G401 (cell line): Measurements from ENCODE around the gene FTSJ1. TPM values are rescaled to one million over a fixed set of nuclear protein-coding genes. Genes with fewer than 3 reads are reported as not detected.
"Not testable (repeated sequence)": the region's sequence is repeated elsewhere in the genome, so short reads cannot be mapped to it uniquely, and the experiment has no call there.

Experiments used
- DNase-seq: peaks from one replicate; pipeline ENCODE4 v3.0.0-alpha.2; 2015; ENCODE audit warnings: low spot score
- in situ Hi-C: cut with HindIII; loops from 2 replicates; pipeline ENCODE4 v1.10.0; 2016; ENCODE audit warnings: low sequenced_read_pairs, mixed read lengths
- total RNA-seq: library from RNA; depleted of rRNA; stranded (reverse); fragments of >200 nt; shearing (Covaris generic); gene quantifications from 2 replicates; pipeline ENCODE4 v1.2.3, GENCODE V29; 2014; rRNA removed

The FTSJ1 gene
- total RNA-seq, 1 experiment from 2014 or later = 38.7 TPM

- in situ Hi-C loops = no loop called here
- no peak for DNase-seq
Observed at GRCh38 chrX:48515842-48516241, 39.8 kb downstream of the FTSJ1 start.

GRCh38 chrX:48516285-48516684 lies 40.3 kb downstream of the FTSJ1 start:
- in situ Hi-C loops = no loop called here

GRCh38 chrX:48516987-48517386 lies 41.0 kb downstream of the FTSJ1 start:
- no peak for DNase-seq
- in situ Hi-C loops = no loop called here

More at GRCh38 chrX:48516285-48516684, 40.3 kb downstream of the FTSJ1 start:
- DNase-seq = no peak

GRCh38 chrX:48519481-48519880 lies 43.5 kb downstream of the FTSJ1 start:
- in situ Hi-C loops, DNase-seq: not testable (repeated sequence)

GRCh38 chrX:48520455-48520854 lies 44.5 kb downstream of the FTSJ1 start:
- in situ Hi-C loops = no loop called here
- DNase-seq = no peak

GRCh38 chrX:48520976-48521352 lies 45.0 kb downstream of the FTSJ1 start:
- in situ Hi-C loops = no loop called here
- peak; percentile 28 for DNase-seq

- in situ Hi-C loops = no loop called here
- peak; percentile 91 for DNase-seq
Observed at GRCh38 chrX:48521353-48522243, 45.6 kb downstream of the FTSJ1 start, which contains the start of gene EBP. Gene EBP, plus strand, starts transcription at chrX:48521808. Its CDS starts 1,964 bp downstream, at chrX:48523772.

- in situ Hi-C loops = no loop called here
- no peak for DNase-seq
Observed at GRCh38 chrX:48522291-48522690, 46.3 kb downstream of the FTSJ1 start.

GRCh38 chrX:48523682-48524081 lies 47.7 kb downstream of the FTSJ1 start:
- DNase-seq = no peak
- in situ Hi-C loops = no loop called here

- in situ Hi-C loops, DNase-seq: not testable (repeated sequence)
Observed at GRCh38 chrX:48525853-48526252, 49.9 kb downstream of the FTSJ1 start.

GRCh38 chrX:48530736-48531135 lies 54.7 kb downstream of the FTSJ1 start:
- no peak for DNase-seq
- in situ Hi-C loops = no loop called here

GRCh38 chrX:48531358-48531959 lies 55.5 kb downstream of the FTSJ1 start:
- in situ Hi-C loops = no loop called here
- DNase-seq = no peak

- DNase-seq = no peak
- in situ Hi-C loops = no loop called here
Observed at GRCh38 chrX:48532161-48532560, 56.2 kb downstream of the FTSJ1 start.

GRCh38 chrX:48533165-48533564 lies 57.2 kb downstream of the FTSJ1 start:
- no peak for DNase-seq
- in situ Hi-C loops = no loop called here

Other genes starting within 250 kb of the FTSJ1 start
- not detected in 2 replicates for gene SSX1, start 220.8 kb upstream of the FTSJ1 start, total RNA-seq
- not detected in 2 replicates for gene SSX3, start 119.5 kb upstream of the FTSJ1 start, total RNA-seq
- not detected in 2 replicates for gene SSX4, start 92.7 kb upstream of the FTSJ1 start, total RNA-seq
- not detected in 2 replicates for gene SSX4B, start 64.2 kb upstream of the FTSJ1 start, total RNA-seq
- gene SLC38A5, start 5.9 kb upstream of the FTSJ1 start, total RNA-seq = 55.7 and 82.7 TPM in 2 replicates
- gene PORCN, start 32.8 kb downstream of the FTSJ1 start, total RNA-seq = 3.5 and 11.8 TPM in 2 replicates
- gene EBP, start 45.6 kb downstream of the FTSJ1 start, total RNA-seq = 87.4 and 107 TPM in 2 replicates
- 2.0 and 6.6 TPM in 2 replicates for gene TBC1D25, start 63.5 kb downstream of the FTSJ1 start, total RNA-seq
- gene RBM3, start 98.3 kb downstream of the FTSJ1 start, total RNA-seq = 297 and 376 TPM in 2 replicates
- 71.3 and 76.8 TPM in 2 replicates for gene WDR13, start 121.3 kb downstream of the FTSJ1 start, total RNA-seq
- not detected in 2 replicates for gene WAS, start 207.6 kb downstream of the FTSJ1 start, total RNA-seq
- 9.5 and 13.3 TPM in 2 replicates for gene SUV39H1, start 220.5 kb downstream of the FTSJ1 start, total RNA-seq